ENCODE measurements around the gene CHST12.
"Not testable (repeated sequence)": the region's sequence is repeated elsewhere in the genome, so short reads cannot be mapped to it uniquely, and the experiment has no call there.

CHST12 gene

DNA sequence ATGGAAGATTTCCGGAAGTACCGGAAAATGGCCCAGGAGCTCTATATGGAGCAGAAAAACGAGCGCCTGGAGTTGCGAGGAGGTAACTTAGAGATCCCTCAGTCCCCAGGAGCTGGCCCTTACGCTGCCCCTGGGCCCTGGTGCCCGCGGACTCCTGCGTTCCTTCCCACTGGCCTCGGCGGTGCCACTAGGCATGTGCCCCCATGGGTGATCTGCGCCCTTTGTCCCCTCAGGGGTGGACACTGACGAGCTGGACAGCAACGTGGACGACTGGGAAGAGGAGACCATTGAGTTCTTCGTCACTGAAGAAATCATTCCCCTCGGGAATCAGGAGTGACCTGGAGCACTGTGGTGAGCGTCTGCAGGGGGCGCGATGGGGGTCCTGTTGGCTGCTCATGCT, 24.2 kb upstream of the CHST12 start:
- DNase-seq, result no peak

DNA sequence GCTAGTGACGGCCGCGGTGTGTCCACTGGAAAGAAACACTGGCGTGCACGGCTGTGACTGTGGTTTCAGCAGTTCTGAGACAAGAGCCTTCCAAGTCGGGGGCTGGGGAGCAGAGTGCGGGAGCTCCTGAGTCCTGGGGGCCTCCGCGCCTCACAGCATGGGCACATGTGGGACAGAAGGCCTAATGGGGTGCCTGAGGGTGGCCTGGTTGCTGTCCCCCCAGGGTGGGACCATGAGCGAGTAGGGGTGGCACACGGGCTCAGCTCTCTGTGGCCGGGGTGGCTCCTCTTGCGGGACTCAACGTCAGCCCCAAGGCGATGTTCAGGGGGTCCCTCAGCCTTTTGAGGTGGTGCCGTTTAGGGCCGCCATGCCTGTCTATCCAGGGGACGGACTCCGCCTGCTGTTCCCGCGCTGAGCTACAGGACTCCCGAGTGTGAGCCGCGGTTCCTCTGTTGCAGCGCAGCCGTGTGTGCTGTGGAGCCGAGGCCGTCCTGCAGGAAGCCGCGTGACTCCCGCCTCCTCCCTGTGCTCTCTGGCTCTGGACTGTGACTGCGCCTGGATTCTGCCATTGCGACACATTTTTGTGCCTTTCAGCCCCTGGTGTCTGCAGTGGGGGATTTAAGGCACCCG, 23.5 kb upstream of the CHST12 start:
- DNase-seq, result no peak

DNA sequence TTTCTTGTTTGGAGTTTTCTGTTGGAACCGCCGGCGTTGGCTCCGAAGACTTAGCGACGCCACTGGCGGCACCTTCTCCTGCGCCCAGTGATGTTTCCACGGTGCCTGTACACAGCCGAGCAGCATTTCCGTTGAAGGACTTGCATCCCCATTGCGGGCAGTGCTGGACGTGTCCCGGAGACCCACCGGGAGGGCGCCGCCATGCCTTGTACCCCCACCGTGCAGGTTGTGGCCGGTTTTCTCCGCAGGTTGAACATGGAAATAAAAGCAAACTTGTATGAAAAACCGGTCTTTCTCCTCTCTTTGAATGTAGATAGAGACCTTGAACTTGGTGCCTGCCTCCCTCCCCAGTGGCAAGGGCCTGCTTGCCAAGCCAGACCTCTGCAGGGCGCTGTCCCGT, 22.9 kb upstream of the CHST12 start:
- DNase-seq, result no peak

DNA sequence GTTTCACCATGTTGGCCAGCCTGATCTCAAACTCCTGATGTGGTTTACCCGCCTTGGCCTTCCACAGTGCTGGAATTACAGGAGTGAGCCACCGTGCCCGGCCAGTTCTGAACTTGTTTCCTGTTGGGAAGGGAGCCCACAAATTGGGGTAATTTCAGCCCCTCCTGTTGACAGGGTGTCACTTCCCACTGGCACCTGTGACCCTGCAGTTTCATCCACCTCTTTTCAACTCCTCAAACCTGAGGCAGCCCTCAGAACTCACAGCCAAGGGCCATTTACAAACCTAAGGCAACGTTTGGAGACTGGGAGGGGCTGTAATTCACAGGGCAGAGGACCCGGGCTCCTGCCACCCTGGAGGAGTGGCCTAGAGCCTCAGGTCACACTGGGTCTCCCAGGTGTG, 22.2 kb upstream of the CHST12 start:
- no peak for DNase-seq

DNA sequence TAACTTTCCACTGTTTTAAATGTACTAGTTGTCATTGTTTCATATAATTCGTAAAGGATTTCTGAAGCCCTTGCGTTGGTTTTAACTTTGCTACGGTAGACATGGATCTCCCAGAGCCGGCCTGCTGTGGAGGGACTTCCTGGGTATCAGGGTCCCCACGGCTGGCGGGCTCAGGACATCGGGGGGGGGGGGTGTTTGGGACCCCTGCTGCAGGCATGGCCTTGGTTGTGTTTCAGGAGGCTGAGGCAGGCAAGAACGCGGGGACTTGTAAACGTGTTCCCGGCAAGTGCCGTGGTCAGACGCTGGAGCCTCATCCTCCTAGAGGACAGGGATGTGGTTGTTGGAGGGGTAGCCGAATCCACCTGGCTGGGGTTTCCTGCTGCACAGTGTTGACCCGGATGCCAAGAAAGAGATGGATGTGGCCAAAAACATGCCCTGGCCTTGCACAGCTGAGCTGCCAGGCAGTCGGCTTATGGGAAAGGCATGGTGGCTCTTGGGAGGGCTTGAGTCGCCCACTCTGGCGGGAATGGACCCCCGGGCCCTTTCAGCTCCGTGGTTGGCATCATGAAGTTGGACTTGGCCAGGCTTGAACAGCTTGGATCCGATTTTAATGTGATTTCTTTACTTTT, 21.4 kb upstream of the CHST12 start:
- DNase-seq, result no peak

DNA sequence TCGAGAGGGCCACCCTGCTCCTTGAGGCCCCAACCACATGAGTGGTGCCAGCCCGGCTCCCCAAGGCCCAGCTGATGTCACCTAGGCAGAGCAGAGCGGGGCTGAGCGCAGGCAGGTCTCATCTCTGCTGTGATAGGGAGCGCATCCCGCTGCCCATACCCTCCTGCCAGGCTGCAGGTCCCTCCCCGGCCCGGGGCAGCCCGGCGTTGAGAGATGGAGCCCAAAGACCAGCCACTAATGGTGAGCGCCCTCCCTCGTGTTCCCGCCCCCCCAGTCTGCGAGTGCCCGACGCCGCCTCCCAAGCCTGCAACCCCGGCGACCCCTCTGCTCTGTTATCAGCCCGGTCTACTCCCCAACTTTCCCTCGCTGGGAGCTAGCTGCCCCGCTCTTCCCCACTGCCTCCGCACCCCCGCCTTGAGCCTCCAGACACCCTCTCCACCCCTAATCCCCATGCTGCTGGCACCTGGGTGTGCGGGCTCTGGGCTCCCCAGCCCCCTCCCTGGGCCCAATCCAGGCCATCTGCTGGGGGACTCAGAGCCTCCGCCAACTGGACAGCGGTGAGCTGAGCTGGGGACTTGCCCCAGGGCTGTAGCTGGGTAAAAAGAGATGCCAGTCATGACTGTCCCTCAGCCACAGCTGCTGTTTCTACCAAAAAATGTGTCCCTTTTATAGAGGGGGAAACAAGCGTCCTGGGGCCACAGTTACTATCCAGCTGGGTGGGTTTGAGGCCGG, 19.7 kb upstream of the CHST12 start:
- no peak for DNase-seq

DNA sequence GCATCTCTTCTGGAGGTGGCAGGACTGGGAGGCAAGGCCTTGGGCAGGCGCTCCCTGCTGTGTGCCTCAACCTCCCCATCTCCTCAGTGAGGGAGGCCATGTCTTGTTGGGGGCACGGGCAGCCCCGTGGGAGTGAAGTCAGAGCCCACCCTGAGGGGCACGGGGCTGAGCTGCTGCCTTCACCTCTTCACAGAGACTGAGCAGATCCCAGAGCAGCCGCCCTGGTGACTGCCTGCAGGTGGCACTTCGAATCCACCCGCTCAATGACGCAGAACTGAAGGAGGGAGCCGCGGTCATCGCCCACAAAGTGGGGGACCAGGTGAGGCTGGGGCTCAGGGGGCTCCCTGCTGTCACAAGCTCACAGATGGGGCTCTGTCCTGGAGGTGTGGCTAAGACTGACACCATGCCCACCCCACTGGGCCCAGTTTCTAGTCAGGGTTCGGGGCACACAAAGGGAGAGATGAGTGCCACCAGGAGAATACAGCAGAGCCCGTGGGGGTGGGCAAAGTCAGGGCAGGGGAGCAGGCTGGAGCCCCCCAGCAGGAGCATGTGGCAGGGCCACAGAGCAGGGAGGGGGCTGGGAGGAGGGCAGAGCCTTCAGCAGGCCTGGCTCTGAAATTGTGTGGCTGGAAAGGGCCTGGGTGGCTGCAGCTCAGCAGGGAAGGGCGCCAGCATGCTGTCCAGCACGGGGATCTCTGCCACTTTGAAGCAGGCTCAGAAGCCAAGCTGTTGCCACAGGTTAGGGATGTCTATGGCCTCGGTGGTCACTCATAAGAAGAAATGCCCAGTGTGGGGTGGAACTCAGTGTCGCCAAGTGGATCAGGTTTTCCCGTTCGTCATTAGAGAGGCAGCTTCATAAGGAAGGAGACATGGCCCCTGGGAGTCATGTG, 18.8 kb upstream of the CHST12 start:
- no peak for DNase-seq

DNA sequence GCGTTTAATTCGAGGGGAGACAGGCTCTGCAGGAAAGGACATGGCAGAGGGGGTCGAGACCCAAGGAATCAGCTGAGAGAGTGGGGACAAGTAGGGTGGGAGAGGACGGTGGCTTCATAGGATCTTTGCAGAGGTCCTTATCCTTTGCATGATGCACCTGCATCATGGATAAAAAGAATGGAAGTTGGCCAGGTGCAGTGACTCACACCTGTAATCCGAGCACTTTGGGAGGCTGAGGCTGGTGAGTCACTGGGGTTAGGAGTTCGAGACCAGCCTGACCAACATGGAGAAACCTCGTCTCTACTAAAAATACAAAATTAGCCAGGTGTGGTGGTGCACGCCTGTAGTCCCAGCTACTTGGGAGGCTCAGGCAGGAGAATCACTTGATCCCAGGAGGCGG, 17.3 kb upstream of the CHST12 start:
- not testable (repeated sequence) for DNase-seq

DNA sequence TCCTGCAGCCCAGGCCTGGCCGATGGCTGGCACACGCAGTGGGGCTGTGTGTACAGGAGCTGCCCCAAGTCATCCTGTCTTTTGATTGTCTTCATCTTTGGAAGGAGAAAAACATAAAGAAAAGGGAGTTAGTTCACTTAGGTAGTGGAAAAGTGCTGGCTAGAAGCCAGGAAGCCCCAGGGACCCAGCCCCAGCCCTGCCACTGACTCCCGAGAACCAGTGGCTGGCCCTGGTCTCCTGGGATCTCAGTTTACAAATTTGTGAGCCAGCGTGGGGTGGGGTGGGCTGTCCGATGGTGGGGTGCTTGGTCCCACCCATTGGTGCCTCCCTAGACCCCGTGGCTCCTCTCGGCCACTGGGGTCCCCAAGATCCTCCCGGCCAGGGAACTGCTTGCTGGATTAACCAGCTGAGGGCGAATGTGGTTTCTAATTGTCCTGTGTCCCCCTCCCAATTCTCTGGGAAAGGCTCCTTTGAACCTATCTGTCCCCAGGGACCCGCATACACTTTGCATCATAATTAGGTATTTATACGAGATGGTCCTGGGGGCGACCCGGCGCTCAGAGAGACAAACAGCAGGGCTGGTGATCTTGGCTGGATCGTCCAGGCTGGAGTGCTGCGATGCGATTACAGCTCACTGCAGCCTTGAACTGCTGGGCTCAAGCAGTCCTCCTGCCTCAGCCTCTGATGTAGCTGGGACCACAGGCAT, 16.3 kb upstream of the CHST12 start:
- DNase-seq, result no peak

DNA sequence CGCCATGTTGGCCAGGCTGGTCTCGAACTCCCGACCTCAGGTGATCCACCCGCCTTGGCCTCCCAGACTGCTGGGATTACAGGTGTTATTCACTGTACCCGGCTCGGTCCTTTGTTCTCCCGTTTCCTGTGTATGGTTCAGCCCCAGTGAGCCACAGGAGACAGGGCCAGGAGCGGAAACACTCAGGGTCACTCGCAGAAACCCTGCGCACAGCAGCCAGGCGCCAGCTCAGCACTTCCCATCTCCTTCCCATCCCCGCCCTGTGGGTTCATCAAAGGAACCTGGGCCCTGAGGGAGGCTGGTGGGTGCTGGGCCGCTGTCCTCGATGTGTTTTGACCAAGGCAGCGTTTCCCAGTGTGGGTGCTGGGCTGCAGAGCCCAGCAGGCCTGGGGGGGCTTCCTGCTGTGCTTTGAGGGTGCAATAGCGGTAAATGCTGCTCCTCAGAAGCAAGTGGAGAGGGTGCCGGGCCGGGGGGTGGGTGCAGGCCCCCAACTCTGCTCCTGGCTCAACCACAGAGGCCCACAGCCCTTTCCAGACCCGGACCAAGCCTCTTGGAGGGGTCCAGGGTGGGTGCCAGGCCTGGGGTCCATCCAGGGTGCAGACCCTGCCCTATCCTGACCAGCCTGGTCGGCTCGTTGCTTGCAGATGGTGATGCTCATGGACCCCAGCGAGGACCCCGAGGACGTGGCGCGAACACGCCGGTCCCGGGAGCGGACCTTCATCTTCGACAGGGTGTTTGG, 15.3 kb upstream of the CHST12 start:
- DNase-seq, result peak; percentile 42

DNA sequence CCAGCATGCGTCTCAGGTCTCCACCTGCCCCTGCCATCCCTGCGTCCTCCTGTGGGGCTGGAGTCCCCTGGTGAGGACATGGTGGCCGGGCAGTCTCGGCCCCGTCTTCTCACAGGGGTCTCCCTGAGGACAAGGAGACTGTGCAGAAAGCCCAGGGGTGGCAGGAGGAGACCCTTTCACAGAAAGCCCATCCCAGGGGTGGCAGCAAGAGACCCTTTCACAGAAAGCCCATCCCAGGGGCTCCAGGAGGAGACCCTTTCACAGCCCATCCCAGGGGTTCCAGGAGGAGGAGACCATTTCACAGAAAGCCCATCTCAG, 14.8 kb upstream of the CHST12 start:
- no peak for DNase-seq

DNA sequence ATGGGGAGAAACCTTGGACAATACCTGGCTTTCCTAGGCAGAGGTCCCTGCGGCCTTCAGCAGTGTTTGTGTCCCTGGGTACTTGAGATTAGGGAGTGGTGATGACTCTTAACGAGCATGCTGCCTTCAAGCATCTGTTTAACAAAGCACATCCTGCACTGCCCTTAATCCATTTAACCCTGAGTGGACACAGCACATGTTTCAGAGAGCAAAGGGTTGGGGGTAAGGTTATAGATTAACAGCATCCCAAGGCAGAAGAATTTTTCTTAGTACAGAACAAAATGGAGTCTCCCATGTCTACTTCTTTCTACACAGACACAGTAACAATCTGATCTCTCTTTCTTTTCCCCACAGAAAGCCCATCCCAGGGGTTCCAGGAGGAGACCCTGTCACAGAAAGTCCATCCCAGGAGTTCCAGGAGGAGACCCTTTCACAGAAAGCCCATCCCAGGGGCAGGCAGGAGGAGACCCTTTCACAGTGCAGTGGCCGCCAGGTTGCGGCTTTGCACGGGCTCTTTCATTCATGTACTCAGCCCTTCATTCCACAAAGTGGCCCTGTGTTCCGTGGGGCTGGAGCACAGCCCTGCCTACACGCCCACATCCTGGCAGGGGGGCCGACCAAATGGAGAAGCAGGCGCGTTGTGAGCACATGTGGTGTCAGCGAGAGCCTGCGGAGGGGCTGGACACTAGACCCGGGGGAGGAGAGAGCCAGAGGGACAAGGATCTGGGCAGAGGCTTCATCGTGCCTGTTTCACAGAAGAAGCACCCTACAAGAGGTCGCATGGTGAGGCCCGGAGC, 13.2 kb upstream of the CHST12 start:
- peak; percentile 73 for DNase-seq

DNA sequence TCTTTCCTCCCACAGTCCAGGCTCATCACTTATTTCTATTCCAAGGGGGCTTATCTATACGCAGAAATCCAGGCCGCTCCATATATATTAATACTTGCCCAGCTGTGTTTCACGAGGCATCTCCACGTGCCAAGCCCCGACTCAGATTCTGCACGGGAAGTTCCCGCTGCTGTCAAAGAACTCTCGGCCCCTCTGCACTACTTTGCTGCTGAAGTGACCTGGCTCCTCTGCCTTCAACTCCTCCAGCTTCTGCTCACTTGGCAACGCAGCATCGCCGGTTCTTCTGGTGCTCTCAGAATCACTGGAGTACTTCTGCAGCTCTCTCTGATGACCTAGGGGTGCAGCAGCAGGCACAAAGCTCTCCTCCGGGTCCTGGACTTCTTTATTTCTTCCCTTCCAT, 9.7 kb upstream of the CHST12 start:
- peak; percentile 39 for DNase-seq

DNA sequence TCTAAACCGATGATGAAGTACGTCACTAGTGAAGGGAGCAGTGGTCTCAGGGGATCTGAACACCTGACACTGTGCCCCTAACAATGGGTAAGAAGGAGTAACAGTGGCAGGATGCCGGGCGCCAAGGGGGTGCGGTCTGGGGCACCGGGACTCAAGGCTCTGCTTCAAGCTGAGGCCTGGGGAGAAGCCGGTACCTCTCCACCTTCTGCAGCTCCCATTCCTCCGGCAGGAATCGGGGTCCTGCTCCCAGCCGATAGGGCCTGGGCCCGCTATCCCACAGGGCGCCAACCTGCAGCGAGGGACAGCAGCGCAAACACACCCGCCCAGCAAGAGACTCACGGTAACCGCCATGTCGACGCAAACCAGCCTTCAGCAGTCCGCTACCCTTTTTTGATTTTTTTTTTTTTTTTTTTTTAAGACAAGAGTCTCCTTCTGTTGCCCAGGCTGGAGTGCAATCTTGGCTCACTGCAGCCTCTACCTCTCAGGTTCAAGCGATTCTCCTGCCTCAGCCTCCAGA, 8.8 kb upstream of the CHST12 start:
- no peak for DNase-seq

DNA sequence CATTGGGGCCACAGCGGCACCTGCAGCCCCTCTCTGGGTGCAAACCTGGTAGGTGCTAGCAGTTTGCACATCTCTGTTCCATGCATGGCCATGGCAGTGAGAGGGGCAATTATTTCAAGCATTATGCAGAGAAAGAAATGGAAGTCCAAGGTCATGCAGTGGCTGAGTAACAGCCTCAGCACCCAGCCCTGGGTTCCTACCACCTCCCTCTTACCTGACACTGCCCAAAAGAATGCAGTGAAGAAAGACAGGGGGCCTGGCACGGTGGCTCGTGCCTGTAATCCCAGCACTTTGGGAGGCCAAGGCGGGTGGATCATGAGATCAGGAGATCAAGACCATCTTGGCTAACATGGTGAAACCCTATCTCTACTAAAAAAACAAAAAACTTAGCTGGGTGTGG, 4.9 kb upstream of the CHST12 start:
- no peak for DNase-seq

DNA sequence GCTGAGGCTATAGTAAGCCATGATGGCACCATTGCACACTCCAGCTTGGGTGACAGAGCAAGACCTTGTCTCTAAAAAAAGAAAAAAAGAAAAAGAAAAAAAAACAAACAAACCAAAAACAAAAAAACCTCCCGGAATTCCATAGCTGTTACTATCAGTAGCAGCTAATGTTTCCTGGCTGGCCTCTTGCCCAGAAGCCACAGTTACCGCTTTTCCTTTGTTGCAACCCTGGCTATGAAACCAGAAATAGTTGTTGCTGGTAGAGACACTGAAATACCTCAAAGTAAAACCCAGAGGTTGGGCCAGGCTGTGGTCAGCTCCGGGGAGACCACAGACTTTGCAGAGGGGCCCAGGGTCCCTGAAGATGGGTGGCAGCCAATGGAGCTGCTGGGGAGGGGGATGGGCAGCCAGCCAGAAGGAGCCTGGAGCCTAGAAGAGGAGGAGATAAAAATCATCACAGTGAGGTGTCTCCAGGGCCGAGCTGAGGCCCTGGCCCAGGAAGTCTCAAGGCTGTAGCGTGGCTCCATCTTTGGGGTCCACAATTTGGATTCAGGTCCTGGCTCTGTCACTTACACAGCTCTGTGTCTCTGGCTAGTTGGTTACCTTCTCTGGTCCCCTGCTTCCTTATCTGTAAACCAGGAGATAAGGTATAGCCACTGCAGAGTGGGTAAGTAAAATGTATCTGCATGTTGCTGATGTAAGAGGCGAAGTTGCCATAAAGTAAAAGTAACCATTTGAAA, 3.4 kb upstream of the CHST12 start:
- peak; percentile 83 for DNase-seq

DNA sequence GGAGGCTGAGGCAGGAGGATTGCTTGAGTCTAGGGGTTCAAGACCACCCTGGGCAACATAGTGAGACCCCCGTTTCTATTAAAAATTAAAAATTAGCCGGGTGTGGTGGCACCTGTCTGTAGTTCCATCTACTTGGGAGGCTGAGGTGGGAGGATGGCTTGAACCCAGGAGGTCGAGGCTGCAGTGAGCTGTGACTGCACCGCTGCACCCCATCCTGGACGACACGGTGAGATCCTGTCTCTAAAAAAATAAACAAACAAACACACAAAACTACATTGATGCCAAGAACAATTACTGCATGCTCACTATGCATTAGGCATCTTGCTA, 761 bp upstream of the CHST12 start:
- DNase-seq, result no peak

DNA sequence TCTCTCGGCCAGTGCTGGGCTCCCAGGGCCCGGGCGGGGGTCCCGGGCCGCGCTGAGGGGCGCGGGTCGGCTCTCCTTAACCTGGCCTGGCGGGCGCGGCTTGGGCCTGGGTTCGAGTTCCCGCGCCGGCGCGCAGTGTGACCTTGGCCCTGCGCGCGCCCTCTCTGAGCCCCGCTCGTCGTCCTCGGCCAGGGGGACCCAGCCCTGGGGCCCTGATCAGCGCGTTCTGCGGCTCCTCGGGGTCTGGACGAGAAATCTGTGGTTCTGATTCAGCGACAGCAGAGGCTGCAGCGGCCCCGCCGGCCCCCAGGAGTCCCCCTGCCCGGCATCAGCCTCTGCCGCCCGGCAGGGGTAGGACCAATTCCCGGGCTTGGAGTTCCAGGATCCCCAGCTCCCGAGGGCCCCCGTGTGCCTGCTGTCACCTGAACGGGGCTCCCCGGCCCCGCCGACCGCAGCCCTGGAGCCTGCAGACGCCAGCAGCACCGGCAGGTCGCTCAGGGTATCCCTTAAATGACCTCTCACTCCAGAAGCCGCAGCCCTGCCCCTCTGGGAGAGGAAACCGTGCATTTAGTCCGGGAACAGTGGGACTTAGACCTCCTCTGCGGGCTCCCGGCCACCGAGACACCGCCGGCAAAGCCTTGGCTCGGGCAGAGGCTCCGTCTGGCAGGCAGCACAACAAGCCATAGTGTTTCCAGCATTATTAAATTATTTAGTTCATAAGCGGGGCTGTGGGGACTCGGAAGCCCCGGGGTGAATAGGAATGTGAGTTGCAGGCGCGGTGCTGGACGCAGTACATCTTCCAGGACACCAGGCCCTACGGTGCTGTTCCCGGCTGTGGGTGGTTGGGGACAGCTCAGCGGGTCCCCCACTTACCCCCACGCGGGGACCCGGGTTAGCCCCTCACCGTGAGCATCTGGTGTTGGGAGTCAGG, 572 bp downstream of the CHST12 start:
- DNase-seq, result peak; percentile 63

DNA sequence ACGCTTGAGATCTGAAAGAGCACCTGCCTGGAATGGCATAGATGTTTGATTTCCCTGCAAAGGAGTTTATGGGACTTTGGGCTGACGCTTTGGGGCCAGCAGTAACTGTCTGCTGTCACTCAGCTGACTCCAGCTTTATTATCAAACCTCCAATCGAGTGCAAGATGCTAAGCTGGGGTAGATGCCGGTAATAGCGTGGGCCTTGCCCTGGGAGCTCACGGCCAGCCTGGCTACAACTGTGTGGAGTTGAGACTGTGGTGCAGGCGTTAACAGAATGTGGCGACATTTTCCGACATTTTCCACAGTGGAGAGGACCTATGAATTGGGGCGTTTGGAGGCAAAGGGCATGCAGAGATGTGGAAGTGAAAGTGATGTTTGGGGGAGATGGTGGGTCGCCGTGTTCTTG, 1.3 kb downstream of the CHST12 start:
- no peak for DNase-seq

All from right hindlimb (tissue), 1 donor.